ENCODE results near the gene CFHR5. TPM values are rescaled to one million over a fixed set of nuclear protein-coding genes. Genes with fewer than 3 reads are reported as not detected.

CFHR5 gene
- total RNA-seq, 1 experiment from 2014 or later: not detected

DNA sequence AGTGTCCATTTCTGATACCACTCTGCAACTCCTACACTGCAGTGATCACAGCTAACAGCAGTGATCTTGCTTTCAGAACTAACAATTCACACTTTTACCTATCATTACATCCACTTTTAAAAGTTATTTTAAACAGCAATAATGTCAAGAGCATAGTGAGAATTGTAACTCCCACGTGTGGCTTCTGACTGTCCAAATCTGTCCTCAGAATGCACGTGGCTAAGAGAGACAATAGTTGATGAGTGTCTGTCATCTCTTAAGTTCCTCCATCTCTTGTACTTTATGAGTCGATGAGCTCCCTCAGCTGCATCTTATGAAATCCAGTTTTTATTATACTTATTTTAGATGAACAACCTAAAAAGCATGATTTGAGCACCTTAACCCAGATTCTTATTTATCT lies 16.5 kb upstream of the CFHR5 start:
- ChIA-PET CTCF (no interaction called here), POLR2A (no interaction called here)
- H3K4me1 Mint-ChIP-seq (ENCODE audit: low read depth, unreplicated experiment): no peaks in the 10 kb centered on the region
- no TSS peak for BruUV-seq (replicated peaks)
- Histone ChIP-seq H3K36me3 (ENCODE audit: control insufficient read depth, insufficient read depth, low read length) (no peaks in the 10 kb centered on the region), H3K4me3 (ENCODE audit: low read depth, low read length) (no peak overlapping the region), H3K9me3 (no peaks in the 10 kb centered on the region), H3K4me1 (no peaks in the 10 kb centered on the region), H3K27me3 (replicated peaks; ENCODE audit: control insufficient read depth, insufficient read depth, low read length) (no peaks in the 10 kb centered on the region)
- H3K27ac Mint-ChIP-seq (ENCODE audit: unreplicated experiment): no peak overlapping the region
- DNase-seq: no peak
- intact Hi-C loops (cut with micrococcal nuclease; ENCODE audit: unreplicated experiment): no loop called here
- no peaks in the 10 kb centered on the region for H3K9me3 Mint-ChIP-seq (ENCODE audit: unreplicated experiment)
- H3K36me3 Mint-ChIP-seq (ENCODE audit: insufficient read depth, unreplicated experiment): no peaks in the 10 kb centered on the region
- H3K27me3 Mint-ChIP-seq (ENCODE audit: insufficient read depth, unreplicated experiment): no peaks in the 10 kb centered on the region
- no peak overlapping the region for H3K4me3 Mint-ChIP-seq (ENCODE audit: unreplicated experiment)
- TF ChIP-seq, protein P1, sequence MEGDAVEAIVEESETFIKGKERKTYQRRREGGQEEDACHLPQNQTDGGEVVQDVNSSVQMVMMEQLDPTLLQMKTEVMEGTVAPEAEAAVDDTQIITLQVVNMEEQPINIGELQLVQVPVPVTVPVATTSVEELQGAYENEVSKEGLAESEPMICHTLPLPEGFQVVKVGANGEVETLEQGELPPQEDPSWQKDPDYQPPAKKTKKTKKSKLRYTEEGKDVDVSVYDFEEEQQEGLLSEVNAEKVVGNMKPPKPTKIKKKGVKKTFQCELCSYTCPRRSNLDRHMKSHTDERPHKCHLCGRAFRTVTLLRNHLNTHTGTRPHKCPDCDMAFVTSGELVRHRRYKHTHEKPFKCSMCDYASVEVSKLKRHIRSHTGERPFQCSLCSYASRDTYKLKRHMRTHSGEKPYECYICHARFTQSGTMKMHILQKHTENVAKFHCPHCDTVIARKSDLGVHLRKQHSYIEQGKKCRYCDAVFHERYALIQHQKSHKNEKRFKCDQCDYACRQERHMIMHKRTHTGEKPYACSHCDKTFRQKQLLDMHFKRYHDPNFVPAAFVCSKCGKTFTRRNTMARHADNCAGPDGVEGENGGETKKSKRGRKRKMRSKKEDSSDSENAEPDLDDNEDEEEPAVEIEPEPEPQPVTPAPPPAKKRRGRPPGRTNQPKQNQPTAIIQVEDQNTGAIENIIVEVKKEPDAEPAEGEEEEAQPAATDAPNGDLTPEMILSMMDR (IDR thresholded peaks at IDR 0.05; ENCODE audit: insufficient read depth in 1 of 2, low read depth in 1 of 2, low read length in 1 of 2, severe bottlenecking in 1 of 2, unreplicated experiment in 1 of 2): no peak

DNA sequence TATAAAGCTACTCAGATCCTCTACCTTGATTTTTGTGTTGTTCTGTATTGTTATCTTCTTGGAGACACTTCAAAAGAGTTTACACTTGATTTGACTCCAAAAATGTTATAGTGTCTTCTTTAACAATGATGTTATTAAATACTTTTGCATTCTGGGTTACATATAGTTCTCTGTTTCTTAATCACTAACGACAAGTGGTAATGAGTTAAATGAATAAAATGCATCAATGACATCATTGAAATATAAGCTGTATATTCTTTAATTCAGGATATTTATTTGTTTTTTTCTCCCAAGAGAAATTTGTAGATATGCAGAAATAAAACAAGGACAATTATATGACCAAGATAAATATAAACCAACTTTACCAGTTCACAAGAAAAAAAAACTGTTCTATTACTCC lies 7.2 kb upstream of the CFHR5 start:
- TF ChIP-seq, protein P1 (IDR thresholded peaks at IDR 0.05; ENCODE audit: insufficient read depth in 1 of 2, low read depth in 1 of 2, low read length in 1 of 2, severe bottlenecking in 1 of 2, unreplicated experiment in 1 of 2): no peak
- intact Hi-C loops (cut with micrococcal nuclease; ENCODE audit: unreplicated experiment): no loop called here
- BruUV-seq (replicated peaks): no TSS peak
- H3K36me3 ChIP-seq (ENCODE audit: control insufficient read depth, insufficient read depth, low read length): no peaks in the 10 kb centered on the region
- H3K27ac Mint-ChIP-seq (ENCODE audit: unreplicated experiment): no peak overlapping the region
- no peaks in the 10 kb centered on the region for H3K4me1 ChIP-seq
- H3K9me3 Mint-ChIP-seq (ENCODE audit: unreplicated experiment): no peaks in the 10 kb centered on the region
- ChIA-PET POLR2A (no interaction called here), CTCF (no interaction called here)
- H3K36me3 Mint-ChIP-seq (ENCODE audit: insufficient read depth, unreplicated experiment): no peaks in the 10 kb centered on the region
- H3K9me3 ChIP-seq: no peaks in the 10 kb centered on the region
- no peaks in the 10 kb centered on the region for H3K4me1 Mint-ChIP-seq (ENCODE audit: low read depth, unreplicated experiment)
- H3K4me3 Mint-ChIP-seq (ENCODE audit: unreplicated experiment): no peak overlapping the region
- no peaks in the 10 kb centered on the region for H3K27me3 ChIP-seq (replicated peaks; ENCODE audit: control insufficient read depth, insufficient read depth, low read length)
- DNase-seq: no peak
- no peaks in the 10 kb centered on the region for H3K27me3 Mint-ChIP-seq (ENCODE audit: insufficient read depth, unreplicated experiment)
- no peak overlapping the region for H3K4me3 ChIP-seq (ENCODE audit: low read depth, low read length)

DNA sequence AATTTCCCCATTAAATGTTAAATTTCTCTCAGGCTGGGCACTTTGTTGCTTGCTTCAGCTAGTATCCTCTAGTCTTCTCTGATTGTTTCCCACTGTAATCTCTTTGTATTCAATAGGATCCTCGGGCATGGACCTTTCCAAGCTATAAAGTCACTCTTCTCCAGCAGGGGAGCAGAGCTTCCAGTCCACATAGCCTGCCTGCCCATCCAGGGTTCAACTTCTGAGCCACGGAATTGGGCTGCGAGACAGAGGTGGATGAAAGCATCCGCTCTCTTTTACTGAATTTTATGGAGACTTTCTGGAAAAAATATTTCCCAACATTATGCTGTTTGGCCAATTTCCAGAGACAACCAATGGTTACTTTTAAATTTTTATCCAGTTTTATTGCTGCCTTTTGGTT lies 1.1 kb upstream of the CFHR5 start:
- H3K36me3 Mint-ChIP-seq (ENCODE audit: insufficient read depth, unreplicated experiment): no peaks in the 10 kb centered on the region
- no TSS peak for BruUV-seq (replicated peaks)
- no peaks in the 10 kb centered on the region for H3K4me1 Mint-ChIP-seq (ENCODE audit: low read depth, unreplicated experiment)
- Histone ChIP-seq H3K4me3 (ENCODE audit: low read depth, low read length) (no peak overlapping the region), H3K9me3 (no peaks in the 10 kb centered on the region), H3K36me3 (ENCODE audit: control insufficient read depth, insufficient read depth, low read length) (no peaks in the 10 kb centered on the region), H3K27me3 (replicated peaks; ENCODE audit: control insufficient read depth, insufficient read depth, low read length) (no peaks in the 10 kb centered on the region), H3K4me1 (no peaks in the 10 kb centered on the region)
- no peak overlapping the region for H3K27ac Mint-ChIP-seq (ENCODE audit: unreplicated experiment)
- no peak overlapping the region for H3K4me3 Mint-ChIP-seq (ENCODE audit: unreplicated experiment)
- CTCF ChIA-PET: no interaction called here
- H3K9me3 Mint-ChIP-seq (ENCODE audit: unreplicated experiment): no peaks in the 10 kb centered on the region
- no peaks in the 10 kb centered on the region for H3K27me3 Mint-ChIP-seq (ENCODE audit: insufficient read depth, unreplicated experiment)
- POLR2A ChIA-PET: no interaction called here
- no peak for DNase-seq
- TF ChIP-seq, protein P1 (IDR thresholded peaks at IDR 0.05; ENCODE audit: insufficient read depth in 1 of 2, low read depth in 1 of 2, low read length in 1 of 2, severe bottlenecking in 1 of 2, unreplicated experiment in 1 of 2): no peak
- intact Hi-C loops (cut with micrococcal nuclease; ENCODE audit: unreplicated experiment): no loop called here
